Lower leg skin (tissue), 3 donors: Measurements from ENCODE around the gene ATP8A2.

Source experiments
- CTCF ChIP-seq, 3 donors: fragments of 450-650 bp; IDR thresholded peaks; one replicate each; pipeline ENCODE4 v1.5.1; 2016; ENCODE audit warnings: antibody characterized with exemption in 3 of 3, mild to moderate bottlenecking in 3 of 3, moderate library complexity in 2 of 3
- POLR2A ChIP-seq, 2 donors: fragments of 450-650 bp; IDR thresholded peaks; one replicate each; pipeline ENCODE4 v1.6.1; 2016 to 2017; ENCODE audit warnings: antibody characterized with exemption in 2 of 2, mild to moderate bottlenecking in 1 of 2, moderate library complexity in 1 of 2

DNA sequence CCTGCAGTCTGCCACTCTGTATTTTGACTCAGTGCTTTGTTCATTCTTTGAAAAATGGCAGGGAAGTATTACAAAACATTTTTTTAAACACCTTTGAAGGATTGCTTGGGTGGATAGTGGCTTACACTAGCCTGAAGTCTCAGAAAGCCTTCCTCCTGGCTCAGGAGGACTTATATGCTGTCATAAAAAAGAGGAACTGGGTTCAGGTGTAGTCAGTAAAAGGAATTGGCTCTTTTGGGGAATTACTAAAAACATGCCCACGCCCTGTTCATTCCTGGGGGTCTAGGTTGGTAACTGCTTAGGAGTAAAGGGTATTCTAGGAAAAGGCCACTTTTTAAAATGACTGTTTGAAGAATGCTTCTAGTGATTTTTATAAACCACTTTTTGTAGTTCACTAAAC, 493.2 kb downstream of the ATP8A2 start:
- TF ChIP-seq CTCF (IDR thresholded peaks at IDR 0.05) = no peak
- no peak for TF ChIP-seq POLR2A (IDR thresholded peaks at IDR 0.05)
